Nephron (organoid): ENCODE results near the gene DOCK2.
A peak's percentile ranks its signal among the peaks of the same experiment; 100 is the strongest.

Source experiments
- H3K27ac Mint-ChIP-seq, 3 experiments: 2 replicates each; pipeline ENCODE4 v1.8.0; 2020; ENCODE audit warnings: mixed read lengths in 3 of 3, mild to moderate bottlenecking in 2 of 3, moderate library complexity in 1 of 3
- H3K27me3 Mint-ChIP-seq: 2 replicates; pipeline ENCODE4 v1.8.0; 2021; ENCODE audit warnings: low read depth, mild to moderate bottlenecking, moderate library complexity, mixed read lengths
- H3K36me3 Mint-ChIP-seq: 2 replicates; pipeline ENCODE4 v1.8.0; 2020; ENCODE audit warnings: low read depth, mixed read lengths
- H3K4me1 Mint-ChIP-seq: 2 replicates; pipeline ENCODE4 v1.8.0; 2020; ENCODE audit warnings: mixed read lengths
- H3K4me3 Mint-ChIP-seq, 3 experiments: 2 replicates each; pipeline ENCODE4 v1.8.0; 2020; ENCODE audit warnings: mild to moderate bottlenecking in 3 of 3, mixed read lengths in 3 of 3, moderate library complexity in 2 of 3
- H3K9me3 Mint-ChIP-seq: 2 replicates; pipeline ENCODE4 v1.8.0; 2020; ENCODE audit warnings: mixed read lengths
- CTCF ChIP-seq, 3 experiments: fragments of 200-600 bp; sonication (generic); IDR thresholded peaks; one replicate each; pipeline ENCODE4 v1.5.0; 2021; ENCODE audit warnings: antibody characterized with exemption in 3 of 3; ENCODE audit not compliant: unreplicated experiment in 3 of 3

The DOCK2 gene

GRCh38 chr5:169716287-169716686, 79.2 kb downstream of the DOCK2 start:
- peaks cover 17% of the 10 kb centered on the region for H3K27me3 Mint-ChIP-seq
- no peak for TF ChIP-seq CTCF (IDR thresholded peaks at IDR 0.05; ENCODE audit: unreplicated experiment in 3 of 3)
- H3K4me1 Mint-ChIP-seq, result peaks cover 22% of the 10 kb centered on the region
- H3K36me3 Mint-ChIP-seq, result no peaks in the 10 kb centered on the region
- peaks cover 2% of the 10 kb centered on the region for H3K9me3 Mint-ChIP-seq
- no peak overlapping the region for H3K4me3 Mint-ChIP-seq
- peak overlapping the region in 2 of 3 experiments; percentile 6 to 42 for H3K27ac Mint-ChIP-seq

GRCh38 chr5:169717288-169717687, 80.2 kb downstream of the DOCK2 start:
- Mint-ChIP-seq H3K4me1 (peaks cover 15% of the 10 kb centered on the region), H3K9me3 (peaks cover 2% of the 10 kb centered on the region), H3K27ac (no peak overlapping the region), H3K36me3 (no peaks in the 10 kb centered on the region), H3K27me3 (peaks cover 21% of the 10 kb centered on the region), H3K4me3 (no peak overlapping the region)
- TF ChIP-seq CTCF (IDR thresholded peaks at IDR 0.05; ENCODE audit: unreplicated experiment in 3 of 3), result no peak

- Mint-ChIP-seq H3K36me3 (no peaks in the 10 kb centered on the region), H3K9me3 (no peaks in the 10 kb centered on the region), H3K27me3 (peaks cover 28% of the 10 kb centered on the region), H3K27ac (peak overlapping the region in 2 of 3 experiments; percentile 24 to 73), H3K4me3 (no peak overlapping the region), H3K4me1 (peaks cover 15% of the 10 kb centered on the region)
- no peak for TF ChIP-seq CTCF (IDR thresholded peaks at IDR 0.05; ENCODE audit: unreplicated experiment in 3 of 3)
Observed at GRCh38 chr5:169719360-169720314, 82.6 kb downstream of the DOCK2 start.

- H3K27ac Mint-ChIP-seq, result no peak overlapping the region
- peaks cover 10% of the 10 kb centered on the region for H3K4me1 Mint-ChIP-seq
- H3K4me3 Mint-ChIP-seq, result no peak overlapping the region
- H3K36me3 Mint-ChIP-seq, result no peaks in the 10 kb centered on the region
- peaks cover 30% of the 10 kb centered on the region for H3K27me3 Mint-ChIP-seq
- H3K9me3 Mint-ChIP-seq, result no peaks in the 10 kb centered on the region
- TF ChIP-seq CTCF (IDR thresholded peaks at IDR 0.05; ENCODE audit: unreplicated experiment in 3 of 3), result no peak
Observed at GRCh38 chr5:169721771-169722170, 84.7 kb downstream of the DOCK2 start.

- Mint-ChIP-seq H3K27me3 (peaks cover 31% of the 10 kb centered on the region), H3K4me1 (peaks cover 6% of the 10 kb centered on the region), H3K36me3 (no peaks in the 10 kb centered on the region), H3K27ac (no peak overlapping the region), H3K9me3 (no peaks in the 10 kb centered on the region), H3K4me3 (no peak overlapping the region)
- TF ChIP-seq CTCF (IDR thresholded peaks at IDR 0.05; ENCODE audit: unreplicated experiment in 3 of 3), result no peak
Observed at GRCh38 chr5:169723103-169723831, 86.2 kb downstream of the DOCK2 start.
